Testis (tissue), 2 donors: ENCODE data around the gene PABPC3.

Source experiments
- CTCF ChIP-seq, 3 experiments: fragments of 450-650 bp in 2 of 3; fragments of 200-600 bp in 1 of 3; sonication (generic) in 1 of 3; IDR thresholded peaks; one replicate each; pipeline ENCODE4 v1.5.1; 2016 to 2019; ENCODE audit warnings: antibody characterized with exemption in 3 of 3, mild to moderate bottlenecking in 2 of 3, moderate library complexity in 1 of 3
- POLR2A ChIP-seq: fragments of 450-650 bp; IDR thresholded peaks from one replicate; pipeline ENCODE4 v1.6.1; 2017; ENCODE audit warnings: antibody characterized with exemption, mild to moderate bottlenecking, moderate library complexity

- no peak for TF ChIP-seq CTCF (IDR thresholded peaks at IDR 0.05)
- TF ChIP-seq POLR2A, result no peak
These were observed 49.5 kb upstream of the PABPC3 start for GRCh38 chr13:25046274-25046984.
